GM12875 (cell line): Measurements from ENCODE around the gene NT5M.

ENCODE experiments used
- H3K4me3 ChIP-seq: one replicate; pipeline ENCODE4 v1.5.1; 2011; ENCODE audit warnings: low read depth, low read length, control low read depth
- CTCF ChIP-seq: IDR thresholded peaks from 2 replicates; pipeline ENCODE4 v1.5.1; 2011; ENCODE audit warnings: low read depth, mild to moderate bottlenecking, control low read depth, inconsistent platforms, low read length, moderate library complexity, borderline replicate concordance; ENCODE audit not compliant: insufficient read depth

NT5M gene

GRCh38 chr17:17384291-17384615 is 81.1 kb downstream of the NT5M start:
- no peak for TF ChIP-seq CTCF
- no peak overlapping the region for H3K4me3 ChIP-seq

GRCh38 chr17:17384961-17385360 is 81.8 kb downstream of the NT5M start:
- no peak for TF ChIP-seq CTCF
- H3K4me3 ChIP-seq = no peak overlapping the region

GRCh38 chr17:17385491-17385890 is 82.3 kb downstream of the NT5M start:
- no peak overlapping the region for H3K4me3 ChIP-seq
- no peak for TF ChIP-seq CTCF

- no peak overlapping the region for H3K4me3 ChIP-seq
- no peak for TF ChIP-seq CTCF
Measured at GRCh38 chr17:17386094-17386800, 83.1 kb downstream of the NT5M start.

GRCh38 chr17:17387017-17387497 is 83.9 kb downstream of the NT5M start:
- TF ChIP-seq CTCF = no peak
- H3K4me3 ChIP-seq = no peak overlapping the region

- TF ChIP-seq CTCF = peak; percentile 54
Measured at GRCh38 chr17:17387498-17388362, 84.6 kb downstream of the NT5M start.

More at GRCh38 chr17:17387498-17388362, 84.6 kb downstream of the NT5M start:
- no peak overlapping the region for H3K4me3 ChIP-seq
